Heart right ventricle (tissue), 16 donors: ENCODE data around the gene MERTK. TPM values are rescaled to one million over a fixed set of nuclear protein-coding genes. Genes with fewer than 3 reads are reported as not detected.

Experiments used
- ATAC-seq, 8 donors: fragments of 200-7000 bp; cut with Tn5 transposase; one replicate each; pipeline ENCODE4 v1.9.1; 2020; ENCODE audit warnings: mild to moderate bottlenecking in 8 of 8, moderate library complexity in 8 of 8, moderate number of reproducible peaks in 1 of 8
- DNase-seq, 2 donors: peaks; one replicate each; pipeline ENCODE4 v3.0.0-alpha.2; 2020
- H3K27ac ChIP-seq, 10 donors: fragments of 200-600 bp; sonication (generic) in 2 of 10; one replicate each; pipeline versions ENCODE4 v1.5.0 to v1.8.0; 2020 to 2022; ENCODE audit warnings: mild to moderate bottlenecking in 3 of 10
- H3K27me3 ChIP-seq, 7 donors: fragments of 200-600 bp; one replicate each; pipeline ENCODE4 v1.8.0; 2021 to 2022; ENCODE audit warnings: mild to moderate bottlenecking in 2 of 7
- H3K36me3 ChIP-seq, 9 donors: fragments of 200-600 bp; sonication (generic) in 1 of 9; one replicate each; pipeline versions ENCODE4 v1.5.0 to v1.8.0; 2020 to 2022; ENCODE audit warnings: mild to moderate bottlenecking in 2 of 9
- H3K4me1 ChIP-seq, 9 donors: fragments of 200-600 bp; sonication (generic) in 1 of 9; one replicate each; pipeline versions ENCODE4 v1.5.0 to v1.8.0; 2020 to 2022; ENCODE audit warnings: mild to moderate bottlenecking in 4 of 9
- H3K4me3 ChIP-seq, 10 donors: fragments of 200-600 bp; sonication (generic) in 2 of 10; one replicate each; pipeline versions ENCODE4 v1.5.0 to v1.8.0; 2020 to 2022; ENCODE audit warnings: mild to moderate bottlenecking in 7 of 10, moderate library complexity in 2 of 10
- H3K9me3 ChIP-seq, 11 donors: fragments of 200-600 bp in 10 of 11; sonication (generic) in 2 of 11; one replicate each; pipeline versions ENCODE4 v1.5.0 to v1.8.0; 2013 to 2022; ENCODE audit warnings: mild to moderate bottlenecking in 2 of 11, control low read depth in 1 of 11, moderate library complexity in 1 of 11
- CTCF ChIP-seq, 9 donors: fragments of 200-600 bp; sonication (generic) in 2 of 9; IDR thresholded peaks; one replicate each; pipeline versions ENCODE4 v1.5.0 to v1.8.0; 2021 to 2022; ENCODE audit warnings: antibody characterized with exemption in 9 of 9, mild to moderate bottlenecking in 5 of 9, moderate library complexity in 1 of 9
- WGBS, 2 donors: extraction: QIAGEN DNeasy Blood & Tissue Kit; methylation state at CpG; one replicate each; pipeline ENCODE4 v1.1.7; 2013; ENCODE audit warnings: inconsistent platforms in 1 of 2; 5-methylcytosine and 5-hydroxymethylcytosine counted together
- intact Hi-C, 10 donors: fragments of 100-400 bp; cut with DNase I; formaldehyde crosslinking; loops; one replicate each; pipeline versions ENCODE4 v1.11.1 to v1.14.2; 2022
- polyA plus RNA-seq, 2 donors: library from polyadenylated mRNA; stranded (reverse); fragments of 200-250 nt; gene quantifications; one replicate each; pipeline ENCODE4 v1.2.3, GENCODE V29; 2013
- total RNA-seq, 10 donors: library from RNA; stranded (reverse); fragmentation: NEBNext Ultra II Directional in 3 of 10; extraction: Animal tissue kit (Norgen Biotek cat#: 25700) in 3 of 10; gene quantifications; one replicate each; pipeline versions ENCODE4 v1.2.1 to v1.2.4, GENCODE V29; 2021 to 2023
- donor health status: Arrhythmogenic right ventricular cardiomyopathy.
- donor health status: ischemic (EF 13 %, LVEDD 7.1; RV severe dilation, severe dysfunction).
- donor health status: healthy with polysubstance abuse.
- donor health status: DM: no; HTN: yes; CAD: no.
- donor health status: DM: no; HTN: no; CAD: no.
- donor health status: ischemic (EF 25% LVEDD 6.9; RV normal size, moderate dysfunction).
- donor health status: ischemic (EF 25% LVEDD 5.7; RV mildly dilated, moderate dysfunction).
- donor health status: healthy.
- donor health status: DM: yes; HTN: yes; CAD: no.
- donor health status: Ischemic cardiomyopathy.
- donor health status: ischemic (EF 35%, LVEDD 5.7; RV mildly dilated, moderate dysfunction).
- donor health status: nonischemic (EF 11% LVEDD 7.7; RV severe dilation, severe dysfunction).
- donor health status: DM: yes; HTN: yes; CAD: no.
- donor health status: PGD.
- donor health status: ischemic (EF 29% LVEDD 5.4; RV normal size, mild dysfunction).
- donor health status: nonischemic (EF 23%, LVEDD 6.1; RV moderate dilation, normal function).

The MERTK gene
- total and polyA plus RNA-seq, 12 donors: 2.3 to 8.9 (median 3.9) TPM

- WGBS, 2 donors: 0% methylated on average over 73 of the region's 73 CpGs
These were observed 14.5 kb upstream of the MERTK start, which contains the start of gene ANAPC1 for GRCh38 chr2:111883661-111884591. Gene ANAPC1 (minus strand): TSS chr2:111884193. CDS start chr2:111880825, 3,368 bp downstream.

GRCh38 chr2:111884592-111884964 lies 13.8 kb upstream of the MERTK start:
- Histone ChIP-seq H3K4me3 (peak overlapping the region; percentile 81 to 100 (median 96)), H3K27ac (peak overlapping the region in 9 of 10 donors; percentile 58 to 91 (median 79)), H3K27me3 (no peaks in the 10 kb centered on the region), H3K4me1 (peaks cover 0 to 21% (median 13%) of the 10 kb centered on the region in 9 donors), H3K9me3 (no peaks in the 10 kb centered on the region), H3K36me3 (peaks cover 0 to 13% (median 4%) of the 10 kb centered on the region in 9 donors)
- TF ChIP-seq CTCF (IDR thresholded peaks at IDR 0.05): peak in 1 of 9 donors; percentile 1
- WGBS, 2 donors: 17 to 20% methylated on average over 11 of the region's 11 CpGs
- DNase-seq (no peak), ATAC-seq (peak in 6 of 8 donors; percentile 6 to 39 (median 26))
- intact Hi-C loops: no loop called here

More at GRCh38 chr2:111883661-111884591, 14.5 kb upstream of the MERTK start, which contains the start of gene ANAPC1:
- peaks cover 0 to 21% (median 13%) of the 10 kb centered on the region in 9 donors for H3K4me1 ChIP-seq
- peaks cover 0 to 20% (median 4%) of the 10 kb centered on the region in 9 donors for H3K36me3 ChIP-seq
- no peaks in the 10 kb centered on the region for H3K9me3 ChIP-seq
- intact Hi-C loops: no loop called here
- peak in 1 of 9 donors; percentile 3 for TF ChIP-seq CTCF (IDR thresholded peaks at IDR 0.05)
- H3K4me3 ChIP-seq: peak within 1 kb of the TSS; percentile 81 to 100 (median 96)
- peak; percentile 77 to 84 for DNase-seq
- ATAC-seq: peak; percentile 97 to 99 (median 98)
- peak within 1 kb of the TSS in 9 of 10 donors; percentile 58 to 91 (median 79) for H3K27ac ChIP-seq
- no peaks in the 10 kb centered on the region for H3K27me3 ChIP-seq

- no peak for ATAC-seq
- no peak for TF ChIP-seq CTCF (IDR thresholded peaks at IDR 0.05)
- Histone ChIP-seq H3K36me3 (no peaks in the 10 kb centered on the region), H3K27ac (peak overlapping the region in 1 of 10 donors; percentile 47), H3K9me3 (no peaks in the 10 kb centered on the region), H3K4me1 (peaks cover 0 to 47% (median 27%) of the 10 kb centered on the region in 9 donors), H3K4me3 (no peak overlapping the region), H3K27me3 (peaks cover 0 to 14% (median 0%) of the 10 kb centered on the region in 7 donors)
- intact Hi-C loops: loop anchor here in 6 of 10 donors (2.0 to 10.0 kb wide), 4 partner anchors 76 to 359 kb away; partner anchors contain the start of gene ZC3H8 (in 1 of the 6)
- DNase-seq: no peak
- WGBS, 2 donors: 46 to 60% methylated on average over 3 of the region's 3 CpGs
These were observed 2.4 kb upstream of the MERTK start for GRCh38 chr2:111896024-111896423.

GRCh38 chr2:111896576-111896975 lies 1.8 kb upstream of the MERTK start:
- intact Hi-C loops: loop anchor here in 6 of 10 donors (2.0 to 10.0 kb wide), 4 partner anchors 76 to 358 kb away; partner anchors contain the start of gene ZC3H8 (in 1 of the 6)
- H3K36me3 ChIP-seq: no peaks in the 10 kb centered on the region
- no peak for TF ChIP-seq CTCF (IDR thresholded peaks at IDR 0.05)

More at GRCh38 chr2:111896576-111896975, 1.8 kb upstream of the MERTK start:
- DNase-seq (no peak), ATAC-seq (no peak)
- H3K27me3 ChIP-seq: peaks cover 0 to 14% (median 0%) of the 10 kb centered on the region in 7 donors
- H3K4me1 ChIP-seq: peaks cover 0 to 50% (median 31%) of the 10 kb centered on the region in 9 donors
- 84 to 87% methylated on average over 6 of the region's 6 CpGs for WGBS, 2 donors
- no peaks in the 10 kb centered on the region for H3K9me3 ChIP-seq
- H3K27ac ChIP-seq: peak overlapping the region in 1 of 10 donors; percentile 47
- no peak overlapping the region for H3K4me3 ChIP-seq
